GM21381 (cell line): ENCODE data around the gene SLC27A4.
"Not testable (repeated sequence)": the region's sequence is repeated elsewhere in the genome, so short reads cannot be mapped to it uniquely, and the experiment has no call there.

ENCODE experiments used
- ATAC-seq: cut with Tn5 transposase; IDR thresholded peaks from one replicate; pipeline ENCODE4 v1.9.1; 2021; ENCODE audit warnings: mild to moderate bottlenecking, moderate library complexity; ENCODE audit not compliant: unreplicated experiment

SLC27A4 gene

GRCh38 chr9:128323791-128324190 is 16.5 kb upstream of the SLC27A4 start:
- no peak for ATAC-seq

- ATAC-seq, result no peak
Measured at GRCh38 chr9:128324401-128324800, 15.9 kb upstream of the SLC27A4 start.

GRCh38 chr9:128325629-128326028 is 14.7 kb upstream of the SLC27A4 start:
- no peak for ATAC-seq

- ATAC-seq, result no peak
Measured at GRCh38 chr9:128333451-128333869, 6.9 kb upstream of the SLC27A4 start.

GRCh38 chr9:128335161-128335560 is 5.2 kb upstream of the SLC27A4 start:
- ATAC-seq, result no peak

- no peak for ATAC-seq
Measured at GRCh38 chr9:128335914-128336313, 4.4 kb upstream of the SLC27A4 start.

GRCh38 chr9:128337936-128338335 is 2.4 kb upstream of the SLC27A4 start:
- ATAC-seq, result no peak

- not testable (repeated sequence) for ATAC-seq
Measured at GRCh38 chr9:128338852-128339614, 1.3 kb upstream of the SLC27A4 start.

- peak; percentile 36 for ATAC-seq
Measured at GRCh38 chr9:128340691-128341434, 536 bp downstream of the SLC27A4 start.

GRCh38 chr9:128341435-128341849 is 1.1 kb downstream of the SLC27A4 start:
- ATAC-seq, result no peak

GRCh38 chr9:128342971-128343680 is 2.8 kb downstream of the SLC27A4 start:
- no peak for ATAC-seq

GRCh38 chr9:128343855-128344254 is 3.5 kb downstream of the SLC27A4 start:
- ATAC-seq, result no peak

- no peak for ATAC-seq
Measured at GRCh38 chr9:128344931-128345605, 4.7 kb downstream of the SLC27A4 start.

- no peak for ATAC-seq
Measured at GRCh38 chr9:128349125-128349524, 8.8 kb downstream of the SLC27A4 start.

GRCh38 chr9:128349772-128350171 is 9.4 kb downstream of the SLC27A4 start:
- no peak for ATAC-seq

- ATAC-seq, result no peak
Measured at GRCh38 chr9:128355451-128355850, 15.1 kb downstream of the SLC27A4 start.

- ATAC-seq, result no peak
Measured at GRCh38 chr9:128358090-128358489, 17.8 kb downstream of the SLC27A4 start.

- no peak for ATAC-seq
Measured at GRCh38 chr9:128358861-128359260, 18.5 kb downstream of the SLC27A4 start.

GRCh38 chr9:128360826-128361225 is 20.5 kb downstream of the SLC27A4 start:
- no peak for ATAC-seq

GRCh38 chr9:128361296-128361985 is 21.1 kb downstream of the SLC27A4 start:
- no peak for ATAC-seq
